Osteoblast (primary cell): ENCODE data around the gene STX11. TPM values are rescaled to one million over a fixed set of nuclear protein-coding genes. Genes with fewer than 3 reads are reported as not detected.
"Not testable (repeated sequence)": the region's sequence is repeated elsewhere in the genome, so short reads cannot be mapped to it uniquely, and the experiment has no call there.

ENCODE experiments used
- DNase-seq: peaks from one replicate; pipeline ENCODE4 v3.0.0; 2011; ENCODE audit warnings: low spot score, mixed read lengths; ENCODE audit not compliant: insufficient read length; ENCODE audit errors: missing footprints
- H2AFZ ChIP-seq: 2 replicates; pipeline ENCODE4 v1.6.0; 2011; ENCODE audit warnings: mild to moderate bottlenecking, low read length
- H3K27ac ChIP-seq: 2 replicates; pipeline ENCODE4 v1.5.1; 2011; ENCODE audit warnings: mild to moderate bottlenecking, low read depth, low read length, moderate library complexity
- H3K27me3 ChIP-seq: 2 replicates; pipeline ENCODE4 v1.6.0; 2012; ENCODE audit warnings: mild to moderate bottlenecking, control low read depth, inconsistent platforms, low read length, moderate library complexity; ENCODE audit not compliant: insufficient read depth
- H3K36me3 ChIP-seq: 2 replicates; pipeline ENCODE4 v1.5.1; 2011; ENCODE audit warnings: mild to moderate bottlenecking, low read length, control low read depth, moderate library complexity; ENCODE audit not compliant: insufficient read depth
- H3K4me1 ChIP-seq: 2 replicates; pipeline ENCODE4 v1.5.1; 2011; ENCODE audit warnings: mild to moderate bottlenecking, low read length, control low read depth, moderate library complexity; ENCODE audit not compliant: insufficient read depth
- H3K4me2 ChIP-seq: 2 replicates; pipeline ENCODE4 v1.6.0; 2011; ENCODE audit warnings: mild to moderate bottlenecking, low read length; ENCODE audit not compliant: insufficient read depth
- H3K4me3 ChIP-seq: fragments of 200-600 bp; sonication (generic); 3 replicates; pipeline ENCODE4 v1.5.1; 2012; ENCODE audit warnings: mild to moderate bottlenecking, low read length, inconsistent platforms; ENCODE audit not compliant: insufficient read depth
- H3K79me2 ChIP-seq: 2 replicates; pipeline ENCODE4 v1.6.0; 2012; ENCODE audit warnings: mild to moderate bottlenecking, low read length, control low read depth, inconsistent platforms; ENCODE audit not compliant: insufficient read depth
- H3K9me3 ChIP-seq: 2 replicates; pipeline ENCODE4 v1.5.1; 2011; ENCODE audit warnings: low read depth, low read length, control low read depth
- H4K20me1 ChIP-seq: 2 replicates; pipeline ENCODE4 v1.6.0; 2012; ENCODE audit warnings: mild to moderate bottlenecking, low read length, control low read depth; ENCODE audit not compliant: insufficient read depth
- CTCF ChIP-seq: IDR thresholded peaks from 2 replicates; pipeline ENCODE4 v1.5.1; 2011; ENCODE audit warnings: mild to moderate bottlenecking, low read depth, low read length, moderate library complexity; ENCODE audit errors: extremely low read depth
- total RNA-seq: library from RNA; depleted of rRNA; stranded (reverse); fragments of >200 nt; gene quantifications from 2 replicates; pipeline ENCODE4 v1.2.3, GENCODE V29; 2012

STX11 gene
- total RNA-seq, 1 donor: 0.36 TPM

GRCh38 chr6:144178323-144178722, 28.0 kb downstream of the STX11 start:
- no peaks in the 10 kb centered on the region for H3K9me3 ChIP-seq
- H3K4me1 ChIP-seq: no peaks in the 10 kb centered on the region
- H3K4me3 ChIP-seq: no peak overlapping the region
- no peak overlapping the region for H3K4me2 ChIP-seq
- no peak for TF ChIP-seq CTCF
- H2AFZ ChIP-seq: no peak overlapping the region
- no peak for DNase-seq
- H3K27ac ChIP-seq: no peak overlapping the region
- H3K79me2 ChIP-seq: no peaks in the 10 kb centered on the region
- H3K27me3 ChIP-seq: no peaks in the 10 kb centered on the region
- no peaks in the 10 kb centered on the region for H3K36me3 ChIP-seq
- H4K20me1 ChIP-seq: no peaks in the 10 kb centered on the region

GRCh38 chr6:144179237-144179636, 28.9 kb downstream of the STX11 start:
- no peaks in the 10 kb centered on the region for H3K79me2 ChIP-seq
- no peaks in the 10 kb centered on the region for H3K27me3 ChIP-seq
- no peak overlapping the region for H3K4me2 ChIP-seq
- no peaks in the 10 kb centered on the region for H3K36me3 ChIP-seq
- TF ChIP-seq CTCF: no peak
- DNase-seq: no peak
- H3K27ac ChIP-seq: no peak overlapping the region
- no peak overlapping the region for H2AFZ ChIP-seq
- no peak overlapping the region for H3K4me3 ChIP-seq
- no peaks in the 10 kb centered on the region for H4K20me1 ChIP-seq
- H3K4me1 ChIP-seq: no peaks in the 10 kb centered on the region
- no peaks in the 10 kb centered on the region for H3K9me3 ChIP-seq

GRCh38 chr6:144179828-144180227, 29.5 kb downstream of the STX11 start:
- no peaks in the 10 kb centered on the region for H3K27me3 ChIP-seq
- TF ChIP-seq CTCF: no peak
- H3K9me3 ChIP-seq: no peaks in the 10 kb centered on the region
- H3K36me3 ChIP-seq: no peaks in the 10 kb centered on the region
- no peak for DNase-seq
- H4K20me1 ChIP-seq: no peaks in the 10 kb centered on the region
- no peak overlapping the region for H3K4me2 ChIP-seq
- H3K4me1 ChIP-seq: no peaks in the 10 kb centered on the region
- no peak overlapping the region for H3K4me3 ChIP-seq
- no peaks in the 10 kb centered on the region for H3K79me2 ChIP-seq
- no peak overlapping the region for H2AFZ ChIP-seq
- H3K27ac ChIP-seq: no peak overlapping the region

- H3K4me2 ChIP-seq, H3K36me3 ChIP-seq, H3K4me3 ChIP-seq, DNase-seq, H4K20me1 ChIP-seq, H3K4me1 ChIP-seq, H2AFZ ChIP-seq, H3K27ac ChIP-seq, H3K27me3 ChIP-seq, H3K79me2 ChIP-seq, H3K9me3 ChIP-seq: not testable (repeated sequence)
Measured at GRCh38 chr6:144180354-144180753, 30.0 kb downstream of the STX11 start.
